LNCAP (cell line): ENCODE results near the gene BCAS1.

Experiments used
- CTCF ChIP-seq: fragments of 450-650 bp; IDR thresholded peaks from 2 replicates; pipeline ENCODE4 v1.5.1; 2017; ENCODE audit warnings: mild to moderate bottlenecking

BCAS1 gene

GRCh38 chr20:53905820-53906191 is 164.6 kb downstream of the BCAS1 start:
- TF ChIP-seq CTCF = no peak

GRCh38 chr20:53905019-53905819 is 165.2 kb downstream of the BCAS1 start:
- TF ChIP-seq CTCF = no peak

GRCh38 chr20:53904261-53904660 is 166.1 kb downstream of the BCAS1 start:
- TF ChIP-seq CTCF = no peak

GRCh38 chr20:53903652-53903987 is 166.8 kb downstream of the BCAS1 start:
- TF ChIP-seq CTCF = no peak

GRCh38 chr20:53902968-53903651 is 167.3 kb downstream of the BCAS1 start:
- no peak for TF ChIP-seq CTCF

GRCh38 chr20:53901497-53902096 is 168.8 kb downstream of the BCAS1 start:
- no peak for TF ChIP-seq CTCF

- TF ChIP-seq CTCF = no peak
These were observed 169.3 kb downstream of the BCAS1 start for GRCh38 chr20:53901064-53901463.
